GM12801 (cell line): ENCODE data around the gene GON7.

ENCODE experiments used
- CTCF ChIP-seq: IDR thresholded peaks from one replicate; pipeline ENCODE4 v1.5.1; 2011; ENCODE audit warnings: control low read depth; ENCODE audit not compliant: insufficient read length; ENCODE audit errors: extremely low read depth

Gene GON7

GRCh38 chr14:93206793-93207467, at the start of gene GON7, which contains the start of gene UBR7:
TSS of gene GON7 (minus strand) at chr14:93207065. CDS start at chr14:93207037, 28 bp downstream.
TSS of gene UBR7 (plus strand) at chr14:93207256. CDS start at chr14:93207292, 36 bp downstream.
- no peak for TF ChIP-seq CTCF

DNA sequence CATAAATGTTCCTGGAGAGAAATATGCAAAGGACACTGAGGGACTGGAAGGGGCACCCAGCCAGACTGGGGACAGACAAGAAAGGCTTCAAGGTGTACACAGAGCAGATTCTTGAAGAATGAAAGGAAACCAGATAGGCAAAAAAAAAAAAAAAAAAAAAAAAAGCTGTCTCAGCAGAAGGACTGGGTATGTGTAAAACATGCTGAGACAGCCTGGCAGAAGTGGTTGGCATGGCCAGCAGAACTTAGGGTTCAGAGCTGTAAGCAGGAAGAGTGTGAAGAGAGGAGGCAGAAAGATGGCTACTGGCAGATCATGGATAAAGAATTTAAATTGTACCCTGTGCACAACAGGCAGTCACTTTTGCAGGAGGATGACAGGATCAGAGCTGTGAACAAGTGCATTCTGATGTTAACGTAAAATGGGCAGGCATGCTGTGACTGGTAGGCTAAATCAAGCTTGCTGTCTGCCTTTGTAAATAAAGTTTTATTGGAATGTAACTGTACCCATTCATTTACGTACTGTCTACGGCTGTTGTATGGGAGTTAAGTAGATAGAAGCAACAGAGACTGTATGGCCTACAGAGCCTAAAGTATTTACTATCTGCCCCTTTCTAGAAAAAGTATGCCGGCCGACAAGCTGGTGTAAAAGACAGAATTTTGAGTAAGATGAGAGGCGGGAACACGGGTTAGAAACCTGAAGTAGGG, 42.4 kb upstream of the GON7 start:
- no peak for TF ChIP-seq CTCF

DNA sequence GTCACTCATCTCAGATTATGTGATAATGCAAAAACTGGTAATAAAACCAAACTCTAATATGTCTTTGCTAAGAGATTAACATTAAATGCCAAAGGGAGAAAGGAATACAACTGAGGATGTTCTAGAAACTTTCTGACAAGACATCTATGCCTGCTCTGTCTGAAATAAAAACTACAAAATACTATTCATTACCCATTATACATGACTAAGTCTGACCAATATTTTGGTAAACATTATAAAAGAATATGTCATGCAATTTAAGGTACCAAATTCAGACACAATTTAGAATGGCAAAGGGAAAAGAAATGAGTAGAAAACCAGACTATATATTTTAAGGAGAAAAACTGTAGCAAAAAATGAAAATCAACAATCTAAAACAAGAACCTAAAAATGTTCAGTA, 39.7 kb upstream of the GON7 start:
- no peak for TF ChIP-seq CTCF

DNA sequence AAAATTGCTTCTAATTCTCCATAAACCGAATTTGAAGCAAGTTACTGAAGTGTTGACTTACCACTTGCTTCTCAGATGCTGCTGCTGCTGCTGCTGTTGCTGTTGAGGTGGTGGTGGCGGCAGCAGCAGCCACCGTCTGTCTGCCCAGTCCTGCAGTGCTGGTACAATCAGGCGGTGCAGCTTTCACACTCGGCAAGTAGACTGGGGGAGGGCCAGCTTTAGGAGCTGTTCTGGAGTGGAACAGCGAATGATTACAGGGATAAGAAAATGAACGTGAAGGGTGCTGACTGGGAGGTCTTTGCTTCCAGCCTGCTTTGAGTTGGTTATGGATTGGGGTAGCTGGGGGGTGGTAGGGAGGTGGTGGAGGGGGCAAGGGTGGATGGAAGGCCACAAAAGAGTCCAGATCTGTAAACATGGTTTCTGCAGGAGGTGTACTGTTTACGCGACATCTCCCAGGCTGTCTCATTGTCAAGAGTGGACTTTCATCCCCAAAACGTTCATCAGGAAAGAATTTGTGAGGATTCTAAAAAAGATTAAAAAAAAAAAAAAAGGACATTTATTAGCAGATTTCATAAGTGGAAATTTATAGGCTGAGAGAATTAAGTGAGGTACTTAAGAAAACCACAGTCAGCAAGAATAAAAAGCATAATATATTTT, 39.0 kb upstream of the GON7 start:
- TF ChIP-seq CTCF = no peak

DNA sequence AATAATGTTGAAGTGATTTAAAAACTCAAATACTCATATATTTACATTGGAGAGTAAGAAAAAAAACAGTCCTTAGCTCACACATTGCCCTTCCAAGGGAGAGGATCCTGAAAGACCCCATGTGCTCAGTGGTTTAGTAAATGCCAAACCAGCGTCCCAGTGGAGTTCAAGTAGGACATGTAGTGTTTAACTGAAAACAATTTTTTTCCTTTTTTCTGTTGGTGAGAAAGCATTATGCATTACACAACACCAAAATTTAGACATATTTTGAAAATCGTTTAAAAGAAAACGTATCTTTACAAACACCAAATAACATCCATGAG, 33.8 kb upstream of the GON7 start:
- no peak for TF ChIP-seq CTCF

- TF ChIP-seq CTCF = no peak
Measured at GRCh38 chr14:93239869-93240677, 33.2 kb upstream of the GON7 start.

GRCh38 chr14:93234798-93235197, 27.9 kb upstream of the GON7 start:
- TF ChIP-seq CTCF = no peak
